ENCODE data around the gene HLA-A.

HLA-A gene

GRCh38 chr6:29954272-29954671, 11.9 kb downstream of the HLA-A start:
- Histone ChIP-seq H3K4me3 (ENCODE audit: low read length) (no peak overlapping the region), H3K4me2 (ENCODE audit: low read length) (no peak overlapping the region), H3K36me3 (replicated peaks; ENCODE audit: low read depth, low read length) (no peaks in the 10 kb centered on the region), H3K9ac (ENCODE audit: low read length) (no peak overlapping the region), H3K4me1 (ENCODE audit: low read length) (peaks cover 11% of the 10 kb centered on the region), H3K79me2 (ENCODE audit: low read length) (no peaks in the 10 kb centered on the region), H3K9me3 (ENCODE audit: insufficient read depth, low read length) (no peaks in the 10 kb centered on the region), H2AFZ (ENCODE audit: low read depth, low read length) (no peak overlapping the region), H4K20me1 (ENCODE audit: insufficient read depth, low read length) (no peaks in the 10 kb centered on the region), H3K27ac (ENCODE audit: low read length) (no peak overlapping the region), H3K27me3 (ENCODE audit: low read depth, low read length) (no peaks in the 10 kb centered on the region)
- TF ChIP-seq EZH2phosphoT487 (IDR thresholded peaks at IDR 0.05; ENCODE audit: low read depth), result no peak
- no peak for TF ChIP-seq CTCF (IDR thresholded peaks at IDR 0.05; ENCODE audit: low read depth, low read length)

- Histone ChIP-seq H3K27ac (ENCODE audit: low read length) (no peak overlapping the region), H3K9me3 (ENCODE audit: insufficient read depth, low read length) (no peaks in the 10 kb centered on the region), H3K4me2 (ENCODE audit: low read length) (no peak overlapping the region), H3K36me3 (replicated peaks; ENCODE audit: low read depth, low read length) (no peaks in the 10 kb centered on the region), H2AFZ (ENCODE audit: low read depth, low read length) (no peak overlapping the region), H3K9ac (ENCODE audit: low read length) (no peak overlapping the region), H3K79me2 (ENCODE audit: low read length) (no peaks in the 10 kb centered on the region), H3K4me3 (ENCODE audit: low read length) (no peak overlapping the region), H3K27me3 (ENCODE audit: low read depth, low read length) (no peaks in the 10 kb centered on the region), H3K4me1 (ENCODE audit: low read length) (peaks cover 22% of the 10 kb centered on the region), H4K20me1 (ENCODE audit: insufficient read depth, low read length) (no peaks in the 10 kb centered on the region)
- TF ChIP-seq CTCF (IDR thresholded peaks at IDR 0.05; ENCODE audit: low read depth, low read length) (no peak), EZH2phosphoT487 (IDR thresholded peaks at IDR 0.05; ENCODE audit: low read depth) (no peak)
These were observed 13.5 kb downstream of the HLA-A start for GRCh38 chr6:29955783-29956182.

GRCh38 chr6:29956518-29956917, 14.2 kb downstream of the HLA-A start:
- TF ChIP-seq EZH2phosphoT487 (IDR thresholded peaks at IDR 0.05; ENCODE audit: low read depth), result no peak
- no peak for TF ChIP-seq CTCF (IDR thresholded peaks at IDR 0.05; ENCODE audit: low read depth, low read length)
- Histone ChIP-seq H3K4me1 (ENCODE audit: low read length) (peaks cover 22% of the 10 kb centered on the region), H3K4me2 (ENCODE audit: low read length) (no peak overlapping the region), H3K9ac (ENCODE audit: low read length) (no peak overlapping the region), H3K79me2 (ENCODE audit: low read length) (no peaks in the 10 kb centered on the region), H3K4me3 (ENCODE audit: low read length) (no peak overlapping the region), H3K36me3 (replicated peaks; ENCODE audit: low read depth, low read length) (no peaks in the 10 kb centered on the region), H3K27me3 (ENCODE audit: low read depth, low read length) (no peaks in the 10 kb centered on the region), H4K20me1 (ENCODE audit: insufficient read depth, low read length) (no peaks in the 10 kb centered on the region), H3K9me3 (ENCODE audit: insufficient read depth, low read length) (no peaks in the 10 kb centered on the region), H3K27ac (ENCODE audit: low read length) (no peak overlapping the region), H2AFZ (ENCODE audit: low read depth, low read length) (no peak overlapping the region)

GRCh38 chr6:29958046-29958445, 15.7 kb downstream of the HLA-A start:
- TF ChIP-seq CTCF (IDR thresholded peaks at IDR 0.05; ENCODE audit: low read depth, low read length) (no peak), EZH2phosphoT487 (IDR thresholded peaks at IDR 0.05; ENCODE audit: low read depth) (no peak)
- H3K4me1 ChIP-seq (ENCODE audit: low read length), result peaks cover 22% of the 10 kb centered on the region
- no peak overlapping the region for H3K27ac ChIP-seq (ENCODE audit: low read length)
- H3K9me3 ChIP-seq (ENCODE audit: insufficient read depth, low read length), result no peaks in the 10 kb centered on the region
- H3K79me2 ChIP-seq (ENCODE audit: low read length), result no peaks in the 10 kb centered on the region
- no peak overlapping the region for H3K9ac ChIP-seq (ENCODE audit: low read length)
- no peaks in the 10 kb centered on the region for H4K20me1 ChIP-seq (ENCODE audit: insufficient read depth, low read length)
- no peaks in the 10 kb centered on the region for H3K36me3 ChIP-seq (replicated peaks; ENCODE audit: low read depth, low read length)
- no peak overlapping the region for H2AFZ ChIP-seq (ENCODE audit: low read depth, low read length)
- H3K4me2 ChIP-seq (ENCODE audit: low read length), result no peak overlapping the region
- no peaks in the 10 kb centered on the region for H3K27me3 ChIP-seq (ENCODE audit: low read depth, low read length)
- no peak overlapping the region for H3K4me3 ChIP-seq (ENCODE audit: low read length)
